Measurements from ENCODE around the gene SIRPG.
"Not testable (repeated sequence)": the region's sequence is repeated elsewhere in the genome, so short reads cannot be mapped to it uniquely, and the experiment has no call there.

SIRPG gene

DNA sequence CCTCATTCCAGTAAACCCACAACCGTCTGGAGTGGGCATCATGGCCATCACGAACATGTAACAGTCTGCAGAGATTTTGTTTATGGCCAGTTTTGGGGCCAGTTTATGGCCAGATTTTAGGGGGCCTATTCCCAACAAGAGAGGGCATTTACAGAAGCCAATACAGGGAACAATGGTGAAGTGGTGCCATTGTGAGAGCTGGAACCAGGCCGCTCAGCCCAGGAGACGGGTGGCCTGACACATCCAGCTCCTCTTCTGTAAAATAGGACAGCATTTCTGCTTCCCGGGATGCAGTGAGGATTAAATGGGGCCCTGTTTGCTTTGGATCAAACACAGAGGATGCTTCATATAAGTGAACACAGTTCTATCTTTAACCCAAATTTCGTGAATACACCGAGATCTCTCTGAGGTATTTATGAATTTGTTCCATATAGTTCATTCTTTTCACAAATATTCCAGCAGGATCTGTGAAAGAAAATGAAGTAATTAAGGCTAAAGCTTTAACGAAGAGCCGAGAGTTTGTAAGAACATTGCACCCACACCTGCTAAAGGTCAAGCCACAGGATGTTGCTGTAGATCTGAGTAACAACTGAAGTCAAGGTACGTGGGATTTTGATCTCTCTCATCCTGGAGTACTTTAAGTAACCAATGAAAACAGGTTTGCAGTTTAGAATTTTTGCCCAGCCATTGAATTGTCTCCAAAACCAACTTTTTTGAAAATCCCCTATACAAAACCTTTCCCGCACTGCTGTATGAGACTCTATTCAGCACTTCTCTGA is 14.5 kb upstream of the SIRPG start:
- DNase-seq: peak in 37 of 58 donors; percentile 2 to 82 (median 27)

DNA sequence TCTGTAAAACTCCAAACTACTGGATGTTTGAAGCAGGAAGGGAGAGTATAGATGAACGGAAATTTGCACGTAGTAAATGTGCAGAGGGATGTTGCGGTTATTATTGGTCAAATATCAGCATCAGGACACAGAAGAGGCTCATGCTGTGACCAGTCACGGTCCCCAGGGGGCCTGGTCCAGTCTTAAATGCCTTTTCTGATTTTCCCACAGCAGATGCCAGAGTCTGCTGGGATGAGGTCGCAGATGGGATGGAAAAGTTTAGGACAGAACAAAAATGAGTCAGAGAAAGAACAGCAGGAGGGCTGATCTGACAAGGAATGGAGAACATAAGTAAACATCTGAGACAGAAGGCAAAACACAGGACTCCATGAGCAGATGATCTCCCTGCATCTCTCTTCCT is 11.7 kb upstream of the SIRPG start:
- DNase-seq: no peak

DNA sequence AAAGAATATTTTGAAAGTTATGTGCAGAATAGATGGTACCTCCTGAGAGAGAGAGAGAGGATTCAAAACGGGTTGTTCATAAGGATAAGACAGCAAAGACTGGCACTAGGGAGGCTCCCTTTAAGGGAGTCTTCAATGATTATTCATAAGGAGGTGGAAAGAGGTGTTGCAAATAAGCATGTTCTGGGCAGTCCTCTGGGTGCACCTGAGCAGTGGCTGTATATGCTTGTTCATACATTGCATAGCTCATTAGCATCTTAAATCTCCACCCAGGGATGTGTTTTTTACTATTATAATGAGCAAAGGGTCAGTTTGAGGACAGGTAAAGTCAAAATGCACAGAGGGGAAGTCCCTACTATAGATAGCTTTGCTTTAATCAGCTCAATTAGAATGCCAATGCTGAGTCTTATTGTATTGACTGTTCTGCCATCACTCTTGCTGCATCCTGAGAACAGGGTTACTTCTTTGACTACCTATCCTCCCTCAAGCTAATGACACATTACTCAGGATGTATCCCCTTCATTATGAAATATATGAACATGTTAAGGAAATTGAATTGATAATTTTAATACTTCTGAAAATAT is 10.0 kb upstream of the SIRPG start:
- no peak for DNase-seq

DNA sequence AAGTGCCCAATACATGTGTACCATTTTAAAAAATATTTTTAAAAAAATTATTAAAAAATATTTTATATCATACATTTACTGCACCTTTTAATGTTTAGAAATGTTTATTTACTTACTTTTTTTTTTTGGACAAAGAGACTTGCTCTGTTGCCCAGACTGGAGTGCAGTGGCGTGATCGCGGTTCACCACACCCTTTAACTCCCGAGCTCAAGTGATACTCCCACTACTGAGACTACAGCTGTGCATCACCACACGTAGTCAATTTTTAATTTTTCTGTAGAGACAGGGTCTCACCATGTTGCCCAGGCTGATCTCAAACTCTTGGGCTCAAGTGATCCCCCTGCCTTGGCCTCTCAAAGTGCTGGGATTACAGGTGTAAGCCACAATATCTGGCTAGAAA is 9.2 kb upstream of the SIRPG start:
- DNase-seq: no peak

DNA sequence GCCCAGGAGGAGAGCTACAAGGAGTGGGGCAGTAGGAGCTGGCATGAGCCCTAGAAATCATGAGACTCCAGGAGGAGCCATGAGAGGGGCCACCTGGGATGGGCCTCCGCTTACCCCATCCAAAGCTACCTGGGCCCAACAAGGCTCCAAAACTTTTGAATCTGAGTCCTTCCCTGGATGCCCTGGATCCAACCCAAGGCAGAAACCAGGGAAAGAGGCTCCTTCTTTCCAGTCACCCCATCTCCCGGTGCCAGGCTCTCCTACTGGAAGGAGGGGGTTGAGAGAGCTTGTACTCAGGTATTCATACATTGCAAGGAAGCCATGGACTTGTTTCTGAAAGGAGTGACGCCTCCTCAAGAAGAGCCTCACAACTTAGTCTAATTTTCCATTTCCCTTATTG is 7.8 kb upstream of the SIRPG start:
- DNase-seq: no peak

DNA sequence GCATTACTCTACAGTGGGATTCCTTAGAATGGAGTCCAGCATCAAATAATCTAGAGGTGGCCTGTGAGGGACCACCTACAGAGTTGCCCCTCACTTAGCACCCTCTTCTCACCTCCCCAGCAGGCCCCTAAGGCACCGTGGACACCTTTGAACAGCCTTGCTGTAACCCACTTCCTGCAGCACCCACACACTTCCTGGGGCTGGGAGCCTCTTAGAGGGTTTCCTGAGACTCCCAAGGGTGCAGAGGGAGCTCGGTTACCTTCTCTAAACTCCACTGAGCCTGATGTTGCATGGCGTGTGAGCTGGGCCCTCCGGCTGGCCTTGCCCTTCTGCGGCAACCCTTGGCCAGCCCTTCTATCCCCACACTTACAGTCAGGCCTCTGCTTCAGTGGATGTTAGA is 7.3 kb upstream of the SIRPG start:
- no peak for DNase-seq

DNA sequence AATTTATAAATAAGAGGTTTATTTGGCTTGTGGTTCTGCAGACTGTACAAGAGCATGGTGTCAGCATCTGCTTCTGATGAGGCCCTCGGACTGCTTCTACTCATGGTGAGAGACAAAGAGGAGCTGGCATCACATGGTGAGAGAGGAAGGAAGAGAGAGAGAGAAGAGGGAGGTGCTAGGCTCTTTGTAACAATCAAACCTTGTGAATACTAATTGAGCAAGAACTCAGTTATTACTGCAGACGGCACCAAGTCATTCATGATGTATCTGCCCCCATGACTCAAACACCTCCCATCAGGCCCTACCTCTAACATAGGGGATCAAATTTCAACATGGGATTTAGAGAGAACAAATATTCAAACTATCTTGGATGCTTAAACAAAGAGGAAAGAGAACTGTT is 6.3 kb upstream of the SIRPG start:
- no peak for DNase-seq

DNA sequence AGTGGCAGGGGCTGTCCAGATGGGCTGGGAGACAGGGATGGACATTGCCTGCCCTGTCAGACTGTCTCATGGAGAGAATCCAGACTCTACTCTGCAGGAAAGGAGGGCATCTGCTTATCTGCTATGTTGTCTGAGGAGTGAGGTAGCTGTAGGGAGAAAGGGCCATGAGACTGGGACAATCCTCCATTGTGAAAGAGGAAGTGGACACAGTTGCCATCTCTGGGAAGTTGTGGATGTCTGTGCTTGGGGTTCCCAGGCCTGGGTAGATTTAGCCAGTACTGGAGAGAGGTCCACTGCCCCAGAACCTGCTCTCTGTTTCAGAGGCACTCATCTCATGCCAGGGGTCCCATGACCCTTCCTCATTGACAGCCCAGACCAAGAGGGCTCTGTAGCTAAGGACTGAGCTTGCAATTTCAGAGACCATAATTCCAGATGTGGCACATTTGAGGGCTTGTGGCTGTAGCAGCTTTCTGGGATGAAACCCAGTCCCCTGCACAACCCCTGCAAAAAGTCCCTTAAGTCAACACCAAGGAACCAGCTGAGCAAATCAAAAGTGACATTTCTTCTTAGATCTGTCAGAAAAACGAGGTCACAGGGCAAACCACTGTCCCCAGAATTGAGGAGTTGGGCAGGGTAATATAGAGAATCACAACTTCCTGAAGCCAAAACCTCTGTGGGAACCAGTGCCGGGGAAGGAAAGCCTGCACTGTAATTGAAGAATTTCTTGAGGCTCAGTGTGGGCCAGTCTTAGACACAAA is 4.1 kb upstream of the SIRPG start:
- DNase-seq: no peak

DNA sequence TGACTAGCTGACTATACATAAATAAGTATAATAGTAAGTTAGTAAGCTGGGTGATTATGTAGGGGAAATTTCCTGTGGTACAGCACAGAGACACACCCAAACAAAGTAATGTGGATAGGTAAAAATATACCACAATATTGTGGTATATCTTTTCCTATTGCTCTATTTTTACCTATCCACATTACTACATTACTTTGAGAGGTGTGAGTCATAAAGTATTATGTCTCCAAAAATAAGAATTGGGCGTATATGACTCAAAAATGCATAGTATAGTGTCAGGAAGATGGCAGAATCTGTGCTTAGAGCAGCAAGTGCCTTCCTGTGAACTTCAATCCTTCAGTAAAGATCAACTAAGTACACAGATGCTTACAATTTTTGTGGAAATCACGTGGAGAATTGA is 2.7 kb upstream of the SIRPG start:
- DNase-seq: no peak

DNA sequence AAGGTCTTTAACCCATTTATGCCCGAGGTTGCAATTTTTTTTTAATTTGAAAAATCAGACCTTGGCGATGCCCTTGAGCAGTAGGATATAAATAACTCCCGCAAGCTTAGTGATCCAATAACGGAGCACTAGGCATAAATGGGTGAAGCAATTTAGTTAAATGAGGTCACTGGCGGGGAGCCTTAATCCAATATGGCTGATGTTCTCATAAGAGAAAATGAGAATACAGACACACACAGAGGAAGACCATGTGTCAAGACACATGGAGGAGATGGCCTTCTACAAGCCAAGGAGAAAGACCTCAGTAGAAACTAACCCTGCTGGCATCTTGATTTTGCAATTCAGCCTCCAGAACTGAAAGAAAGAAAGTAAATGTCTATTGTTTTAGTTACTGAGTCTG is 735 bp downstream of the SIRPG start:
- no peak for DNase-seq

DNA sequence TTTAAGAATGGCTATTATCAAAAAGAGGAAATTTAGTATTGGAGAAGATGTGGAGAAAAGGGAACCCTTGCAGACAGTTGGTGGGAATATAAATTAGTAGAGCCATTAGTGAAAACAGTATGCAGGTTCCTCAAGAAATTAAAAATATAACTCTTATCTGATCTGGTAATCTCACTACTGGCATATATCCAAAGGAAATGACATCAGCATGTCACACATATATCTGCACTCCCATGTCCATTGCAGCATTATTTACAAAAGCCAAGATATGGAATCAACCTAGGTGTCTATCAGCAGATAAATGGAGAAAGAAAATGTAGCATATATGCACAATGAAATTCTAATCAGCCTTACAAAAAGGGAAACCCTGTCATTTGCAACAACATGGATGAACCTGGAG is 2.6 kb downstream of the SIRPG start:
- DNase-seq: no peak

DNA sequence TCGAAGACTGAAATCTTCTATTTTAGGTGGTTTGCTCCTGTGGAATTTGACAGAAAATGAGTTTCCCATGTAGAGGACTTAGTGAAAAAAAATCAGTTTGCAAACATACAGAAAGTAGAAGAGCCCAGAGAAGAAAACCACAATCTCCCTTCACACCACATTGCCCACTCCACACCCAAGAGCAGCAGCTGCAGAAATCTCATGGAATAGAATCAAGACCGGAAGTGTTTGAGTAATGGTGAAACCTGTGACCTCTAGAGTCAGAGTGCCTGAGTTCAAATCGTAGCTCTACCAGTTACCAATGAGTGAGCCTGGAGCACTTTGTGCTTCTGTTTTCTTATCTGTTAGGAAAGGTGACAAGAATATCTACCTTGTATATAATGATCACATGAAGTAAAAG is 4.6 kb downstream of the SIRPG start:
- DNase-seq: no peak

DNA sequence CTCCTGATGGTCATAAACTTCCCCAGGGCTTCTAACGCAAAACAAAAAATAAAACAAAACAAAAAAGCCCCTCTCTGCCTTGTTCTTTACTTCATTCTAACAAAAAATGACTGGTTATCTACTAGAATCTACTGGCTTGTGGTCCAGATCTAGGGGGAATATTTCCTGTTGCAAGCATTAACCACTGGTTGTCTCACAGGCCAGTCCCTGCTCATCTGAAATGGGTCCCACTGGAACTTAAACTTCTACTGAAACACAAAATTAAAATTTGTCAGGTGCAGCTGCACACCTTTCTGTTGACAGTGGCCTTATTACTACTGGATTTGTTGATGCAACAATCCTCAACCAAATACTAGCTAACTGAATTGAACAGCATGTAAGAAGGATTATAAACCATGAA is 5.5 kb downstream of the SIRPG start:
- no peak for DNase-seq

DNA sequence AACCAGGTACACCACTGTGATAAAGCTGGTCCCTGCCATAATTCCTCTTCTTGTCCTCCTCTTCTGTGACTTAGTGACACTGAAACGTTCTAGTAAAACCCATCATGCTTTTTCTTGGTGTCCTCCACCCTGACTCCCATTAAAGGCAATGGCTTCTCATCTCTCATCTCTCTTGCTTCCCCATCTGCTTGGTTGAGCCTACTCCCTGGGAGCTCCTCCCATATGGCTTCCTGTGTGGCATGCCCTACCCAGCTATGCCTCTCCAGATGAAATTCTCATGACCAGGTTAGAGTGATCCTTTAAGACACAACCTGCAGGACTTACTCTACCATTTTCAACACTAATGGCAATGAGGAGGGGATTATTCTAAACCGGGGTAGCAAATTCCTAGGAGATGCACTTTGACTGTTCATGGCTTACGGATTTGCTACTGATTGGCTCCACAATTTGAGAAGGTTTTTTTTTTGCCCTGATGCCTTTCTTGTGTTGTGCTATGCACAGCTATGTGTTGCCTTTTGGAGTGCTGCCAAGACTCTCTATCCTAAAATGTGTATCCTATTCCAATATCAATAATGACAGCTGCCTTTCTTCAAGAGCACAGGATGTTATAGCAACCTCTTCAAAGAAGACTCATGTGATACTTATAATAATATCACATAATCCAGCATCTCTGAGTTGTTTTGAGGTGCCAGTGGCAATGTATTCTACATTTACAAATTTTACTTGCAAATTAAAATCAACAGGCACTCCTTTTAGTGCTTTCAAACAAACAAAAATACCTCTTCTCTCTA is 6.1 kb downstream of the SIRPG start:
- no peak for DNase-seq

DNA sequence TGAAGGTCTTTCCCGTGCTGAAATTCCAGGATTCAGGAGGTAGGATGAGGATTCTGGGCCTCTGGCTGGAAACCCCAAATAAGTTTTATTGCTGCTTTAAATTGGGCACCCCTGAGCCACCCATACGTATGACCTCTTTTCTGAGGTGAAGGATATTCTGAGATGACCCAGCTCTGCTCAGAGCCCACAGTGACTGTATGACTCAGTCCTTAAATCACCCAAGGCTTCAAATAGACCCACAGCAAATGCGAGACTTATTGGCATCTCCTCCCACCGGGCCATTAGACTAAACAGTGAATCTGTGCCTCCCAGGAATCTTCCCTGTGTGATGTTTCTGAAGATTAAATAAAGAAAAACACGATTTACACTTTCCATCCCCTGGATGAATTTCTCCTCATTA is 9.5 kb downstream of the SIRPG start:
- DNase-seq: no peak

DNA sequence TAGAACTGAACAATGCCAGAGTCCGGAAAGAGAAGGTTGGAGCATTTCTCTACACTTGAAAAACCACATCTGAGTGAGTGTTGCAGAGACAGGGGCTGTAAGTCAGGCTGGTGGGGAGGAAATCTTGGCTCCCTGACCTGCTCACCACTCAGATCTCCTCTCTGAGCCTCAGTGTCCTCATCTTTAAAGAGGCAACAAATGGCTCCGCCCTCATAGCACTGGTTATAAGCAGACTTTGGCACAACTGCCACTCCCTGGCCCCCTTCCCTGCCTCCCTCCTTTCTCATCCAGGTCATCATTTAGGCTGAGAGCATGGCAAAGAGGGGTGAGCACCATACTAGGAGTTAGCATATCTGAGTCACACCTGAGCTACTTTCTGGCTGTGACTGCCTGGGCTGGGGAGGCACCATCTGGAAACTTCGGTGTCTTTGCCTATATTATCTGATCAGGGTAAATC is 10.6 kb downstream of the SIRPG start:
- no peak for DNase-seq

DNA sequence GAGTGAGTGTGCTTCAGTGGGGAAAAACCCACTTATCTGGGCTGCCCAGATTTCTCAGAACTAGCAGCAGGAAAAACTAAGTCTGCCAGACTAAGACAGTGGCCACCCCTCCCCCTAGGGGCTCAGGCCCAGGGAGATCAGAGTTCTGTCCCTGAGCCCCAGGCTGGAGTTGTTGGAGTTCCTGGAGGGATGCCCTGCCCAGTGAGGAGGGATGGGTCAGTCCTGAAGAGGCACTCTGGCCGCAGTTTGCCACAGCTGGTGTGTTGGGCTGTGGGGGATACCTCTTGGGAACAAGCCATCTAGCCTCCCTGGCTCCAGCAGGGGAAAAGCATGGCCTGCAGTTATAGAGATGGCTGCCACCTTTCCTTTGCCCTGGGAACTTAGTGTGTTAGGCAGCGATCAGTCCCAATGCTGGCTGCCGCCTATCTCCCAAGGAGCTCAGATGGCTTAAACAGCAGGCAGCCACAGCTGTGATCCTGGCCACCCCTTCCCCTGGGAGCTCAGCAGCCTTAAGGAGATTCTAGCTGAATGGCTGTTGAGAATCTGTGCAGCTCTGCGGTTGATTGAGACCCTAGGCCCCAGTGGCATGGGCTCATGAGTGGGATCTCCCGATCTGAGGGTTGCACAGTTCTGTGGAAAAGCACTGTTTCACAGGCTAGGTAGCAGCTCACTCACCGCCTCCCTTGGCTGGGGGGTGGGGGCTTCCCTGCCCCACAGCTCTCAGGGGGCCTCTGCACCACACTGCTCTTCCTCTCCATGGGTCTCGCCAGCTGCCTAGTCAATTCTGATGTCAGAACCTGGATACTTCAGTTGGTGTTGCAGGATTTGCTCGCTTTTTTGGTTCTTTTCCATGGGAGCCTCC is 13.2 kb downstream of the SIRPG start:
- DNase-seq: no peak

DNA sequence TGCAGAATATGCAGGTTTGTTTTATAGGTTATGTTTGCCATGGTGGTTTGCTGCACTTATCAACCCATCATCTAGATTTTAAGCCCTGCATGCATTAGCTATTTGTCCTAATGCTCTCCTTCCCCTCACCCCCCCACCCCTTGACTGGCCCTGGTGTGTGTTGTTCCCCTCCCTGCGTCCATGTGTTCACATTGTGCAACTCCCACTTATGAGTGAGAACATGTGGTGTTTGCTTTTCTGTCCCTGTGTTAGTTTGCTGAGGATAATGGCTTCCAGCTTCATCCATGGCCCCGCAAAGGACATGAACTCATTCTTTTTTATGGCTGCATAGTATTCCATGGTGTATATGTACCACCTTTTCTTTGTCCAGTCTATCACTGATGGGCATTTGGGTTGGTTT is 18.9 kb downstream of the SIRPG start:
- not testable (repeated sequence) for DNase-seq

DNA sequence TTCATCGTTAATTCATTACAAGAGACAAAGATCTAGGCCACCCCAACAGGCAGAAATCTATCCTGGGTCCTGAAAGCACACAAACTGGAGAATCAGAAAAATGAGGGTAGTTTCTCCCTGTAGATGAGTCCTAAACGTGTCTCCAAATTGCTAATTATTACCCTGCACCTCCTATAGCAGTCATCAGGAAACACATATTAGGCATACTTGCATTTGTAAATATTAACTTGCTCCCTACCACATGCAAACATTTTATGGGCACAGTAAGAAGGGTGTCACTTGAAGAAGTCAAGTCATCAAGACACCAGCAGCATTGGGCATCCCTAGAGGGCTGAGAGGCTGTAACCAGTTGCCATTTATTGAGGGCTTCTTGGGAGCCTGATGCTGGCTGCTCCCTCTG is 19.8 kb downstream of the SIRPG start:
- DNase-seq: no peak

DNA sequence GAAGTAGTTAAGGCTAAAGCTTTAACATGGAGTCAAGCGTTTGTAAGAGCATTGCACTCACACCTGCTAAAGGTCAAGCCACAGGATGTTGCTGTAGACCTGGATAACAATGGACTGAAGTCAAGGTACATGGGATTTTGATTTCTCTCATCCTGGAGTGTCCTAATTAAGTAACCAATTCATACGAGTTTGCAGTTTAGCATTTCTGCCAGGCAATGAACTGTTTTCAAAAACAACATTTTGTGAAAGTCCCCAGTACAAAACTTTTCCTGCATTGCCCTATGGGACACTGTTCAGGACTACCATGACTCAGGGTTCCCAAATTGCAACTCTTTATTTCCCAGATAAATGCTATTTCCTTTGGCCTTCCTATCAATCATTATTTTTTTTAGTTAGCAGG is 20.4 kb downstream of the SIRPG start:
- DNase-seq: no peak

DNA sequence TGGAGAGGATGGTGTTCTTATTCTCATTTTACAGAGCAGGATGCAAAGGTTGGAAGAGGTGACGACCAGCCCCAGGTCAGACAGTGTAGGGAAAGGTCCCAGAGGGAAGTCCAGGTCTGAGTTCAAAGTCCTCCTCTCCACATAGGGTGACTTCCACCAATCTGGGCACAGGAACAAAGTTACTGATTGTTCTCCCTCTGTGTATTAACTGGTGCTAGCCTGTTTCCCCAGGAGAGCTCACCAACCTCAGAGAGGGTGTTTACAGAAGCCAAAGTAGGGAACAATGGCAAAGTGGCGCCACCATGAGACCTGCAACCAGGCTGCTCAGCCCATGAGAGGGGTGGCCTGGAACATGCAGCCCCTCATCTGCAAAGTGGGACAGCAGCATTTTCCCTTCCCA is 21.0 kb downstream of the SIRPG start:
- no peak for DNase-seq

Measured in anterior cingulate cortex (tissue), 58 donors.